Activated CD8-positive, alpha-beta memory T cell treated with anti-CD3 and anti-CD28 coated beads, Interleukin-2, amount 50 U/mL, for 48 hours (primary cell): ENCODE data around the gene SLCO1A2.

Source experiments
- DNase-seq: peaks from one replicate; pipeline ENCODE4 v3.0.0-alpha.2; 2020

The SLCO1A2 gene

DNA sequence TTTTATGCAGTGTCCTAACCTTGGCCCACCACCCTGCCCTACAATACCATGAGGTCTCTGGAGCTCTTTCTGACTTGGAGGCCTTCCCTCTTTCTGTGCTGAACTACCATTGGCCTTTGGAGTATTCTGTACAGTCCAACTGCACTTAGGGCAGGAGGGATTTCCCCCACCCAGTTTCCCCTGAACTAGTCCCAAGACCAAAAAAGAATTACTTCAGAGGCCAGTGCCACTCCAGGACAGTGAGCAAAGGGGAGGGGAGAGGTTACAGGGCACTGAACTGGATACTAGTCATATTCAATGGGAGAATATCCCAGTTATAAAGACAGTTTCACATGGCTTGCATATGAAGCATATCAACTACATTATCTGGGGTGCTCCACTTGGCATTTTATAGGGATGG is 6.1 kb downstream of the SLCO1A2 start:
- DNase-seq = no peak

DNA sequence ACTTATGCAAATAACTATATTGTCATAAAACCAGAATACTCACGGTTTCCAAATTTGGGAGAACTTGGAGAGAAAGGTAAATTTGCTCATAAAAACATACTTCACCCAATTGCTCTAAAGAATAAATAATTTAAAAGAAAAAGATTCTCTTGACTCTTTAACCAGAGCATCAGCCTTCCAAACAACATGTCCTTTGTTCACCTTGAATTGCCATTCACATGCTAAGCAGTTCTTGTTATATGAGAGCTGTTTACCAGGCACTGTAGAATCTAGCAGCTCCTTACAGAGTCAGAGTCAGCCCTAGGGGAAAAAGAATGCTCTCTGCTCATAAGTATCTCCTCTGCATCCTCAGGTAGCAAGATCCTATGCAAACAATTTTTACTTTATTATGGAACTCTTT is 10.2 kb downstream of the SLCO1A2 start:
- DNase-seq = no peak

DNA sequence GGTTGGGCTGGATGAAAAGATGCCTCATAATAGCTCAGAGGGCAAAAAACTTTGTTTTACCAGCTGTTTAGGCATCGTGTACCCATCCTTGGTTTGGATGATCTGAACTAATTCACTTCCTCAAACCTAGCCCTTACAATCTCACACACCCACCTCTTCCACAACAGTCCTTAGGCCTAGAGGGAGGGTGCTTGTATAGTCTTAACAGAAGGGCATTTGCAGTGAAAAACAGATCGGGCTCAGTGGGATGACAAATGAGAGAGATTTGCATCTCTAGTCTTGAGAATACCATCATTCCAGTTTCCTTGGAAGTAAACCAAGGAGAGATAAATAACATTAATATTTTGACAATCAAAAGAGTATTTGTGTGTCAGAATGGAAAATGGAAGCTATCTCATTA is 11.0 kb downstream of the SLCO1A2 start:
- DNase-seq = no peak

DNA sequence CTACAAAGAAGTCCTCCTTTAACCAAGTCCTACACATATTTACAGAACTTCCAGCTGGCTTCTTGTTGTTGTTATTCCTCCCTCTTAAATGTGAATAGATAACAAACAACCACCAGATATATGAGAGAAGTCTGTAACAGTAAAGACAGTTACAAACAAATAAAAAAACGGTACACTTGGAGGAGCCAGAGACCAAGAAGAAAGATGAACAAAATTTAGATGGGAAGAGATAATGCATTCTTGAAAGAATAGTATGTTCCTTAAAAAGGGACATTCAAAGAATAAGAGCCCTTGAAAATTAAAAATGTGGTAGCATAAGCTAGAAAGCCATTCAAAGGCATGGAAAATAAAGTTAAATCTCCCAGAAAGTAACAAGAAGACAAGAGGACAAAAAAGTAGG is 25.9 kb downstream of the SLCO1A2 start:
- no peak for DNase-seq

DNA sequence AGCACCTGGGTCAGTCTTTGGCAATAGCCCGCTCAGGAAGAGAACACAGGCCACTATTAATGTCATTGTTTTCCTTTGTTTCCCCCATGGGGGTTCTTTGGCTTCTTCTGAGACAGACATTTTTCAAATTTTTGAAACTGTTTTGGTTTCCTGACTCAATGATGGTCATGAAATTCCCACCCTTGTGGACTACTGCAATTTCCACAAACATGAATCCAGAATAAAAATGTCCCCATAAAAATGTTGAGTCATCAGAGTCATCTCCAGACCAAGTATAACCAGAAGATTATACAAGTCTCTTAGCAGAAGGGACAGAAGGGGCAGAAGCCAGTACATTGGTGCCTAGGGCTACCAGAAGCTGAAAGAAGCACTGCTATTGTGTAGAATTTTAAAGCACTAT is 29.1 kb downstream of the SLCO1A2 start:
- no peak for DNase-seq

DNA sequence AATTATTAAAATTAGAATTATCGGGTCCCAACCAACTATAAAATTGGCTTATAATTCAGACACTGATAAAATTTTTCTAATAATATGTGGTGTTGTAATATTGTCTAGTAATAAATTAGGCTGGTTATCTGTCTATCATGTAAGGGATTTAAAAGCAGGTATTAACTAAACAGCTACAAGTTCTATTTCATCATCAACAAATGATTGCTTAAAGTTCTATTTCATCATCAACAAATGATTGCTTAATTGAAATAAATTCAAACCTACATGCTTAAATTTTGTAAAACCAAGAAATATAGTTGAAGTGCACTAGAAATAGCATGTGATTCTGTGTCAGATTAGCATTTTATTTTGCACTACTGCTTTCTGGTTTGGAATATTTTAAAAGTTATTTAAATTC is 34.1 kb downstream of the SLCO1A2 start:
- no peak for DNase-seq

DNA sequence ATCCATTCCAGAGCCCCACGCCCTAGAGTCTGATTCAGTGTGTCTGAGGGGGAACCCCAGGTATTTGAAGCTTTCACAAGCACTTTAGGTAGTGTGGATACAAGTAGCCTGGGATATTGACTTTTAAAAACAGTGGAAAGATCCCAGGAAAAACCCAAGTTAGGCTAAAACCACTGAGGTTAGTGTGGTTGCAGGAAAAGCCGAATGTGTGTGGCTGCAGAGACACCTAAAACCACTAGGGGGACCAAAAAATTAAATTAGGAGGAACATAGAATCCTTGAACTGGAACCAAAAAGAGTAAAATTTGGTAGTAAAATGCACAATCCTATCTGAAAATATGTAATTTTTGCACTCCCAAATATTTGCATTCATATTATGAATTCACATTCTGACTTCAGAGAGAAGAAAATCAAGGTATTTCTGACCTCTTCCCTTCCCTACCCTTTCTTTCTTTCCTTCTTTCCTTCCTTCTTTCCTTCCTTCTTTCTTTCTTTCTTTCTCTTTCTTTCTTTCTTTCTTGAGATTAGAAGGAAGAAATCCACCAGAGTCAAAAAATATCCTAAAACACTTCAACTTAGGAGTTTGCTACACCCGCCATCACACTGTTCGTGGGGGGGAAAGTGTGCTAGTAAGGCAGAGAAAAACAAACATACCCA is 37.8 kb downstream of the SLCO1A2 start:
- no peak for DNase-seq

DNA sequence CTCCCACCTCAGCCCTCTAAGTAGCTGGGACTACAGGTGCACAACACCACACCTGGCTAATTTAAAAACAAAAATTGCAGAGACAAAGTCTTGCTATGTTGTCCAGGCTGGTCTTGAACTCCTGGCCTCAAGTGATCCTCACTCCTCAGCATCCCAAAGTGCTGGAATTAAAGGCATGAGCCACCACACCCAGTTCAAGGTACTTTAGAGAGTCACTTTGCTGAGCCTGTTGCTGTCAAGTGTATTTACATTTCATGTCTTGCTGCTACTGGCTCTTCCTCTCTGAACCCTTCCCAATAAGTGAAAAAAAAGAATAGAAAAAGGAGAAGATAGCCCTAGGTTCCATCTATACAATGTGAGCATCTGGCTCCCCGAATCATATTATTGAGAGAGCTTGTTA is 38.4 kb downstream of the SLCO1A2 start:
- no peak for DNase-seq

DNA sequence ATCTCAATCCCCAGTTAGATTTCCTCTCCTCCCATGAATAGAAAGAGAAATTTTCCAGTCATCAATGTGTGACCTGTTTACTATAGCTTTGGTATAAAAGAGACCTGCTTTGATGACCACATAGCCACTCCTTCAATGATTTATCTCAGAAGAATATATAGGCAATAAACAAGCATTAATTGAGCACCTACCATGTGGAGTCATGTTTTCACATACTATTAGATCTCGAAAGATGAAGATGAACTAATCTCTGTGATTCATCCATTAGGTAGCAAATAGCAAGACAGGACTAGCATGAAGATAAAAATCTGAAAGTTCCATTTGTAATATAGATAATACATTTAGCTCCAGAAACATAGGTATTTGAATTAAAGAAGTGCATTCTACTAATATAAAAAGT is 40.5 kb downstream of the SLCO1A2 start:
- no peak for DNase-seq

DNA sequence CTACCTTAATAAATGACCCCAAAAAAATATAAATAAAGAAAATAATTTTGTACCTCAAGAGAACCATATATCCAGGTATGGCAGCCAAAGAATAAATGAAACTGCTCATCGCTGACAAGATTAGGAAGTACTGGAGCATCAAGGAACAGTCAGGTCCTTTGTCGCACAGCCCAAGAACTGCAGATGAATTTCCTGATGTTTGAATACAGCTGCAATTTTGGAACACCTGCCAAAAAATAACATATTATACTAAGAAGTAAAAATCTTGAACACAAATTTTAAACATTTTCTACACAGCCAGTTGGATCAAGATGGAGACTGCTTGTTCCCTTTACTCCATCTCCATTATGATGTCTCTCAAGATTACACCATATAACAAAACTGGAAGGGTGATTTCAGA is 42.6 kb downstream of the SLCO1A2 start:
- DNase-seq = no peak

DNA sequence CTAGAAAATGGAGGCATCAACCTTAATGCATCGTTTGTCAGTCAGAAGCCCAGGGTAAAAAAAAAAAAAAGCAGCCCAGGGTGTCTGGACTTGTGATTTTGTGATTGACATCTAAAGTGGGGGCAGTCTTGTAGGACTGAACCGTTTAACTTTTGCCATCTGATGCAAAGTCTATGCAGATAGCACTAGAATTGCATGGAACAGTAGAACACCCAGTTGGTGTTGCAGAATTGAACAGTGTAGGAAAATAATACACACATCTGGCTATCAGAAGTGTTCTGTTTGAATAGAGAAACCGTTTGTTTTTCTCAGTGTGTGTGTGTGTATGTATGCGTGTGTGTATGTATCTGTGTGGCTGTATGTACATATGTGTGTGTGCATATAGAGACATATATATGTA is 45.0 kb downstream of the SLCO1A2 start:
- DNase-seq = no peak

DNA sequence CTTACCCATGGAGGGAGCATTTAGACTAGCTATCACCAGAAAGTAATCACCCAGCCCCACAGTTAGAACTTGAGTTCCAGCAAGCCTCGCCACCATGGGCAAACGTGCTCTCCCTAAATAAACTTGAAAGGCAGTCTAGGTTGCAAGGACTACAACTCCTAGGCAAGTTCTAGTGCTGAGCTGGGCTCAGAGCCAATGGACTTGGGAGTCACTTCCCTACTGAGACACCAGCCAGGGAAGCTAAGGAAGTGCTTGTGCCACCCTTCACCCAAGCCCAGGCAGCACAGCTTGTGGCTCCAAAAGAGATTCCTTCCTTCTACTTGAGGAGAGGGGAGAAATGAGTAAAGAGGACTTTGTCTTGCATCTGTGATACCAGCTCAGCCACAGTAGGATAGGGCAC is 57.9 kb downstream of the SLCO1A2 start:
- no peak for DNase-seq

DNA sequence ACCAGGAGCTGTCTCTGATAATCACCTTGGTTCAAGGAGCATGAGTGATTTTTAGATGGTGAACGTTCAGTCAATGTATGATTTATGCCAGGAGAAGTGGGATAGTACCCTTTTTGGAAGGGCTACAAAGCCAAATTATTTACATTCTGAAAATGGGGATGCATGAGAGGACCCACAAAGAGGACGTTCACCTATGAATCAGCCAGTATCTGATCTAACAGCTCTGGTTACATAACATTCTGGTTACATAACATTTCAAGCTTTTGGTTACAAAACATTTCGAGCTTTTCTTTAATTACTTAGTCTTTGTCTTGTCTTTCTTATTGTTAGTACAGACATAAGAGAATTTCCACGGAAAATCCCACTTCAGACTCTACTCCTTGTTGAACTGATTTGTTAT is 68.8 kb downstream of the SLCO1A2 start:
- no peak for DNase-seq

DNA sequence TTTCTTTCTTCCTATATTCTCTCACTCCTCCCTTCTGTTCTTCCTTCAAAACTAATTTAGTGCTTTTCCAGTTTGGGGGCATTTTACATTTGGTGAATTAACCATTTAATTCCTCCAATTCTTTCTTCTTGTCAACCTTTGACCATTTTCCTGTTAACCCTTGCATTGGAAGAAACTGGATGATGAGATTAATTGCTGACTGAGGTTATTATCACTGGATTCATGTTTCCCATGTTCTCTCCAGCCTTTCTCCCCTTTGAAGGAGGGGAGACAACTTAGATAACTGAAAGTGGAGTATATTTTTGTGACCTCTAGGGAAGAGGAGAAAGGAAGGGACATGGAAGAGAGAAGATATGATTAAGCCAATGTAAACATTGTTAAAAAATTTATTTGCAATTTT is 70.5 kb downstream of the SLCO1A2 start:
- no peak for DNase-seq

DNA sequence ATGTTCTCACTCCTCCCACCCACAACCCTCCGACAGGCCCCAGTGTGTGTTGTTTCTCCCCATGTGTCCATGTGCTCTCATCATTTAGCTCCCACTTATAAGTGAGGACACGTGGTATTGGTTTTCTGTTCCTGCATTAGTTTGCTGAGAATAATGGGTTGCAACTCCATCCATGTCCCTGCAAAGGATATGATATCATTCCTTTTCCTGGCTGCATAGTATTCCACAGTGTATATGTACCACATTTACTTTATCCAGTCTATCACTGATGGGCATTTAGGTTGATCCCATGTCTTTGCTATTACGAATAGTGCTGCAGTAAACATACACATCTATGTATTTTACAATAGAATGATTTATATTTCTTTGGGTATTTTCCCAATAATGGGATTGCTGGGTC is 77.5 kb downstream of the SLCO1A2 start:
- no peak for DNase-seq

DNA sequence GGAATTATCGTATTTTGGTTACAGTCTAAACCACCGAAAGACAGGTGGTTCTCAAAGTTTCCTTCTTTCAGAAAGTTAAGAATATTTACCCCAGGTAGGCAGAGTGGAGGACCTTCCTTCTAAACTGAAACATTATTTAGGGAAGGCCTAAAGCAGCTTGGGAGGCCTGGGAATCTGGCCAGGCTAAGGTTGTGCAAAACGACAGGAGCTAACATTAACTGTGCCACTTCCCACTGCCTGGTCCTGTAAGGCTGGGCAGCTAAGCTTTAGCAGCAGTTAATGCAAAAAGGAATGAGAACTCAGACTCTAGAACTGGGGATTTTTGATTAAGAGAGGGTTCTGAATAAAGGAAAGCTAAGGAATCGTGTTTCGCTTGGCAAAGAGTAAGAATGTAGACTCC is 82.6 kb downstream of the SLCO1A2 start:
- no peak for DNase-seq

DNA sequence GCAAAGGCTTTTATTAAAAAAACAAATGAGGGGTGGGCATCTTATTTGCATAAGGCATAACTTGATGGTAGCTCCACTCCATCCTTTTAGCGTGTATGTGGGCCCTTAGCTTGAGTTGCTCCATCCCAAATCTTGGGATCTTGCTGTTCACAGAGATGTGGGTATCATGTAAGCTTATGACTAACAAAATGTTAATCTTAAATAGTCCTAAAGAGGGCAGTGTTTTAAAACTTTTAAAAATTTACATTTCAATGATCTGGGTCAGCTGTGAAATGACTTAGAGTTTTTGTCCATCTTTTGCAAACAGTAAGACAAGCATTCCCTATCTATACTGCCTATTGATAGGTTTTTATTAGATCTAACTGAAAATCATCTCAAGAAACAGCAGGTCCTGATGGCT is 86.0 kb downstream of the SLCO1A2 start:
- DNase-seq = no peak

DNA sequence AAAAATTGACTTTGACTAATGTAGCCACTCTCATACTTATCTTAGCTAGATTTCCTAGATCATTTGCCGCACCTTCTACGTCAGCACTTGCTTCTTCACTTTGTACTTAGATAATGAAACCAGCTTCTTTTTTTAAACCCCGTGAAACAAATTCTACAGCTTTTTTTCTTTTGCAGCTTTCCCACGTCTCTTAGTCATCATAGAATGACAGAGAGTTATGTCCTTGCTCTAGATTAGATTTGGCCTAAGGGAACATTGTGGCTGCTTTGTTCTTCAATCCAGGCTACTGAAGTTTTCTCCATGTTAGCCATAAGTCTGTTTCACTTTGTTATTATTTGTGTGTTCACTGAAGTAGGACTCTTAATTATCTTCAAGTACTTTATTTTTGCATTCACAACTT is 94.9 kb downstream of the SLCO1A2 start:
- DNase-seq = no peak

DNA sequence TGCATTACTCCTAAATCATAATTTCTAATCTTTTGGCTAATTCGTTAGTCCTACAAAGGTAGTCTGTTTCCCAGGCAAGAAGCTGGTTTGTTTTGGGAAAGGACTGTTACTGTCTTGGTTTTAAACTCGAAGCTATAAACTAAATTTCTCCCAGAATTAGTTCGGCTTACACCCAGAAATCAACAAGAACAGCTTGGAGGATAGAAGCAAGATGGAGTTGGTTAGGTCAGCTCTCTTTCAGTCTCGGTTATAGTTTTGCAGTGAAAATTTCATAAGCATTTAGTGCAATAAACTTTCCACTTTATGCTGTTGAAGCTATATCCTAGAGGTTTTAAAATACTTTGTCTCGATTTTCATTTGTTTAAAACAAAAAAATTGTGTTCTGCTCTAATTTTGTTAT is 100.3 kb downstream of the SLCO1A2 start:
- no peak for DNase-seq

DNA sequence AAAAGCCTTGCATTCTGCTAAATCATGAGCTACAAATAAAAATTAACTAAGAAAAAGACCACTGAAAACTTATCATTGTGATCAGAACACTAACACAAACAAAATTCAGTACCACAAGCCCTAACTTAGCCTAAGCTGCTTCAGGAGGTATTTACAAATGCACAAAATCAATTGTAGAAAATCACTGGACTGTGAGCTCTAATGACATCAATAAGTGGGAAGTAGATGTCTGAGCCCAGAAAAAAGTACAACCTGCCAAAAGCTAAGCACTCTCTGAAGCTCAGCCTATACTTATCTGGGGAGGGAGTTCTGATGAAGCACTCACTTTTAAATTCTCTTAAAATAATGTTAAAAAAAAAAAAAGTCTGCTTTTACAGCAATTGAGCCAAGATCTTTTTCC is 110.8 kb downstream of the SLCO1A2 start:
- no peak for DNase-seq

DNA sequence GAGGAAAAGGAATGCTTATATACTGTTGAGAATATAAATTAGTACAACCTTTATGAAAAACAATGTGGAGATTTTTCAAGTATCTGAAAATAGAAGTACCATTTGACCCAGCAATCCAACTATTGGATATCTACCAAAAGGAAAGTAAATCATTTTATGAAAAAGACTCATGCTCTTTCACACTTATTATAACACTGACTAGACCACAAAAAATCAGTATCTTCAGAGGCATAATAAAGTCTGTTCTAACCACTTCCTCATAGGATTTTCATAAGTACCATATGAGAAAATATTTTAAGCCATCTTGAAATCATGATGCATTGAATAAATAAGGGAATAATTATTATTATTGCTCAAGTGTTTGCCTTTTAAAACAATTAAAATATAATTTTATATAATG is 112.9 kb downstream of the SLCO1A2 start:
- DNase-seq = no peak

DNA sequence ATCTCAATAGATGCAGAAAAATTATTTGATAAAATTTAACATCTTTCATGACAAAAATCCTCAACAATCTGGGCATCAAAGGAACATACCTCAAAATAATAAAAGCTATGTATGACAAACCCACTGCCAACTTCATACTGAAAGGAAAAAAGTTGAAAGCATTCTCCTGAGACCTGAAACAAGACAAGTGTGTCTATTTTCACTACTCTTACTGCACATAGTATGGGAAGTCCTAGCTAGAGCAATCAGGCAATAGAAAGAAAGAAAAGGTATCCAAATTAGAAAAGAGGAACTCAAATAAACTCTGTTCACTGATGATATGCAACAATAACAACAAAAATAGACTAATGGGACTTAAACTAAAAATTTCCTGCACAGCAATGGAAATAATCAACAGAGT is 113.6 kb downstream of the SLCO1A2 start:
- no peak for DNase-seq

DNA sequence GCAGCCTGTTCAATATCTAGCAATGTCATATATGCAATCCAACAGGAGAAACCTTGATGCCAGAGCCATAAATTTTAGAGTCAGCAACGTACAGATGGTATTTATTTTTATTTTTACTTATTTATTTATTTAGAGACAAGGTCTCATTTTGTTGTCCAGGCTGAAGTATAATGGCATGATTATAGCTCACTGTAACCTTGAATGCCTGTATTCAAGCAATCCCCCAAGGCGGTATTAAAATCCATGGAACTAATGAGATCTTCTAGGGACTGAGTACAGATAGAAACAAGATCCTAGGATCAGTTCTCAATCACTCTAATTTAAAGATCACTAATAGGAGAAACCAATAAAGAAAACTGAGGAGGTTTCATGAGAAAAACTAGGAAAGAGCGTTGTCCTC is 114.5 kb downstream of the SLCO1A2 start:
- DNase-seq = no peak

DNA sequence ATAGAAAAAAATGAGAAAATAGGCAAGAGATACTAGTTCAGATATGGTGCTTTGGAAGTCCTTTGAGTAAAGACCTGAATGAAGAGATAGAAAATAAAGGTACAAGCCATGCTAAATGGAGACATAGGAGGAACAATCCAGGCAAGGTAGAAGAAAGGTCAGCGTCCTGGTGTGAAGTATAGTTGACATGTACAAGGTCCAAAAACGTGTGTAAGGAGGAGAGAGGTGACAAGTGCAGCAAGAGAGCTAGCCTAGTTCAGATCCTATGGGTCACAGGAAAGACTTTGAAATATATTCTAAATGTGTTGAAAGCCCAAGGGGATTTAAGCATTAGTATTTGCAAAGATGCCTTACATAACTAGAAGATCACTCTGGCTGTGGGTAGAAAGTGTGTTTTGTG is 115.5 kb downstream of the SLCO1A2 start:
- DNase-seq = no peak
